GM21619 (cell line): ENCODE data around the gene FITM1.
A peak's percentile ranks its signal among the peaks of the same experiment; 100 is the strongest.

Source experiments
- ATAC-seq: cut with Tn5 transposase; IDR thresholded peaks from one replicate; pipeline ENCODE4 v1.9.1; 2021; ENCODE audit not compliant: unreplicated experiment

FITM1 gene

DNA sequence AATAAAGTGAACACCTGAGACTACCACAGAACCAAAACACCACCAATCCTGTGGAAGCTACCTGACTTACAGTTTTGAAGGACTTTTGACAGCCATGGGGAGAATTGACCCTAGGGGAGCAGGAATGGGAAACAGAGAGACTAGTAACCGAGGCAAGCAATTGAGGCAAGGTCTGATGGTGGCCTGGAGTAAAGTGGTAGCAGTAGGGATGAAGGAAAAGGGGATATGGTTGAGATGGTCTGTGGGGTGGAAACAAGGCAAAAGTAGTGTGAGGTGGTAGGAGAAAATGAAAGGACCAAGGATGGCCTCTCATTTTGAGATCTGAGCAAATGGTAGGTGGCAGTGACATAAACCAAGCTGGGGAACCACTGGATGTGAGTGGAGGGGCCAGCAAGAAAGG is 26.4 kb downstream of the FITM1 start:
- no peak for ATAC-seq

GRCh38 chr14:24157331-24157730 is 26.9 kb downstream of the FITM1 start:
- no peak for ATAC-seq

DNA sequence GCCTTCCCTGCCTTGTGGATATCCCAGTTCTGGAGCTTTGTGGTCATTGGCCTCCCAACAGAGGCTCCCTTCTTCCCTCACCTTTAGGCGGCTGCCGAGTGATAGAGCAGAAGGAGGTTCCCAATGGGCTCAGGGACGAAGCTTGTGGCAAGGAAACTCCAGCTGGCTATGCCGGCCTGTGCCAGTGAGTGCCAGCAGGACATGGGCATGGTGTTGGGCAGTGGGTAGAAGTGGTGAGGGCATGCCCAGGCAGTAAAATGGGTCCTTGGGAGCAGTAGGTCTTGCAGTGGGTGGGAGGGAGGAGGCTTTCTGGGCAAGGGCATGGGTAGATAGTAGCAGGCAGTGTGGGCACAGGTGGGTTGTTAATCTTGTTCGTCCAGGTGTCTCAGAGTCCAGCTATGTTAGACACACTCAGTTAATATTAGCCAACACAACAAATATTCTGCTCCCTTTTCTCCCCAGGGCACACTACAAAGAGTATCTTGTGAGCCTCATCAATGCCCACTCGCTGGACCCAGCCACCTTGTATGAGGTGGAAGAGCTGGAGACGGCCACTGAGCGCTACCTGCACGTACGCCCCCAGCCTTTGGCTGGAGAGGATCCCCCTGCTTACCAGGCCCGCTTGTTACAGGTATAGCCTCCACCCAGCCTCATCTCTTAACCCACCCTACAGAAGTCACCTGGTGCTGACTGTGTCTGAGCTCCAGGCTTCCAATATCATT is 29.5 kb downstream of the FITM1 start:
- no peak for ATAC-seq

- no peak for ATAC-seq
Observed at GRCh38 chr14:24160499-24160849, 30.0 kb downstream of the FITM1 start.

GRCh38 chr14:24160850-24161804 is 30.7 kb downstream of the FITM1 start, which contains the start of gene IRF9:
Gene IRF9 (plus strand): TSS chr14:24161265. CDS start chr14:24162145, 880 bp downstream.
- ATAC-seq = peak; percentile 73

DNA sequence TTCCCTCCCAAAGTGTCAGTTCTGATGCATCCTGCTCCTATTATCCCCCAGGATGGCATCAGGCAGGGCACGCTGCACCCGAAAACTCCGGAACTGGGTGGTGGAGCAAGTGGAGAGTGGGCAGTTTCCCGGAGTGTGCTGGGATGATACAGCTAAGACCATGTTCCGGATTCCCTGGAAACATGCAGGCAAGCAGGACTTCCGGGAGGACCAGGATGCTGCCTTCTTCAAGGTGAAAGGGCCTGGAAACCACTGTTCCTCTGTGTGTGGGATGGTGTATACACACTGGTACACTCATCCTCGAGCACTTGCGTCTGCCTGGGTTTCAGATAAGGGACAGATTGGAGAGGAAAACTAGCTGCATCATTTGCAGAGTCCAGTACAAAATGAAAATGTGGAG is 31.6 kb downstream of the FITM1 start:
- ATAC-seq = no peak

- ATAC-seq = no peak
Observed at GRCh38 chr14:24164518-24164991, 34.1 kb downstream of the FITM1 start.

DNA sequence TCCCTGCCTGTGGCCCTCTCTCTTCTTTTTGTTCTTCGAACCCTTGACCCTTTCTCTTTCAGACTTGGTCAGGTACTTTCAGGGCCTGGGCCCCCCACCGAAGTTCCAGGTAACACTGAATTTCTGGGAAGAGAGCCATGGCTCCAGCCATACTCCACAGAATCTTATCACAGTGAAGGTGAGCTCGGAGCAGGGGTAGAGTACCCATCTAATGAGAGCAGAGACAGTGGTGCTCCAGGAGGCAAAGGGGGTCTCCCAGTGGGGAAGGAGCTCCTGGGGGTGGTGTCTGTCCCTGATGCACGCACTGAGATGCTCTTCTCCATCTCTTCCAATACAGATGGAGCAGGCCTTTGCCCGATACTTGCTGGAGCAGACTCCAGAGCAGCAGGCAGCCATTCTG is 35.3 kb downstream of the FITM1 start:
- ATAC-seq = no peak

DNA sequence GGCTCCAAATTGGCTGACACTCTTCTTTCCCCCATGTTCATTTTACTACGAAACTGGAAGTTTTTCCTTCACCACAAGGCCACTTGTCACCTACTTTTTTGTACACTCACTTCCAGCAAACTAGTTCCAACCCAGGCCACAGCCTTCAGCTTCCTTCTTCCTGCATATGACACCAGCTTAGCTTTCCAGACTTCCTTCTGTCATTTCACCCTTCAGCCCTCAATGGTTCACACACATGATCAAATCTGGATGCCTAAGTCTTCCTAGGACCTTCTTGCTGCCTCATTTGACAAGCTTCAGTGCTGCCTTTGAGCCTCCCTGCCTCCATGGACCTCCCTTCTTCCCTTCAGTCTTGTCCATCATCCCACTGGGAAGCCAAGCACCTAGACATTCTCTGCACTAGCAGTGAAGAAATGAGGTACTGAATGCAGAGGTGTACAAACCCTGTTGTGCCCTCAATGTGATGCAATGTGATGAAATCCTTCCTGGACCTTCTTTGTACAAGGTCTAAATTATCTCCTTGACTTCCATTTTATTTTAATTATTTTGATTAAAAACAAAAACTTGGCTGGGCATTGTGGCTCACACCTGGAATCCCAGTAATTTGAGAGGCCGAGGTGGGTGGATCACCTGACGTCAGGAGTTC is 37.1 kb downstream of the FITM1 start:
- no peak for ATAC-seq

DNA sequence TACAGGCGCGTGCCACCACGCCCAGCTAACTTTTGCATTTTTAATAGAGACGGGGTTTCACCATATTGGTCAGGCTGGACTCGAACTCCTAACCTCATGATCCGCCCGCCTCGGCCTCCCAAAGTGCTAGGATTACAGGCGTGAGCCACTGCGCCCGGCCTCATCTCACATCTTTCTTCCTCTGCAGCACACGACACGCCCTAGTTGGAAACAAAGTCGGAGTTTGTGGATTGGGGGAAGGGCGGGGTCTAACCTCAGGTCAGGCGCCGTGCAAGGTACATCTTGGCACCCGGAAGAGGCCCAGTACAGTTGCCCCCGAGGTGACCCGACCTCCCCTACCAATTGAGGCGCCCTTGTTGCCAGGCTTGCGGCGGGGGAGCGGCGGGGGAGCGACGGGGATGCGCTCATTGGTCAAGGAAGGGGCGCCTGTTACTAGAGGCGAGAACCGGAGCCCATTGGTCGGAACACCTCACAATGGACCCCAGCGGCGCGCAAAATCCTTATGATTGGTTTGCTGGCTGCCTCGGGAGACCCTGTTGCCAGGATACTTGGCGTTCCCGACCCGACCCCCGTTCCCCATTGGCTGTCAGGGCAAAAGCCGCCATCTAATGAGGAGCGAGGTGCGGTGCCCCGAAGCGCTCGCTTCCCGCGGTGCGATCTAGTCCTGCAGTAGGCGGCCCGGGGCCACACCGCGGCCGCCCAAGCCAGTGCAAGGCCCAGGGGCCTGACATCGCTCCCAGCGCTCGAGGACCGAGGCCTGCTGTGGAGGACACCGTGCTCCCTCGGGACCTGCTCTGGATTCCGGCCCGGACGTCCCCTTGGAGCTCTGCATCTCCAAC is 41.2 kb downstream of the FITM1 start, which contains the start of gene REC8:
Gene REC8, plus strand, starts transcription at position 659 of the 839 bp plus-strand sequence. CDS start 473 bp downstream, outside the sequence.
- peak; percentile 86 for ATAC-seq

DNA sequence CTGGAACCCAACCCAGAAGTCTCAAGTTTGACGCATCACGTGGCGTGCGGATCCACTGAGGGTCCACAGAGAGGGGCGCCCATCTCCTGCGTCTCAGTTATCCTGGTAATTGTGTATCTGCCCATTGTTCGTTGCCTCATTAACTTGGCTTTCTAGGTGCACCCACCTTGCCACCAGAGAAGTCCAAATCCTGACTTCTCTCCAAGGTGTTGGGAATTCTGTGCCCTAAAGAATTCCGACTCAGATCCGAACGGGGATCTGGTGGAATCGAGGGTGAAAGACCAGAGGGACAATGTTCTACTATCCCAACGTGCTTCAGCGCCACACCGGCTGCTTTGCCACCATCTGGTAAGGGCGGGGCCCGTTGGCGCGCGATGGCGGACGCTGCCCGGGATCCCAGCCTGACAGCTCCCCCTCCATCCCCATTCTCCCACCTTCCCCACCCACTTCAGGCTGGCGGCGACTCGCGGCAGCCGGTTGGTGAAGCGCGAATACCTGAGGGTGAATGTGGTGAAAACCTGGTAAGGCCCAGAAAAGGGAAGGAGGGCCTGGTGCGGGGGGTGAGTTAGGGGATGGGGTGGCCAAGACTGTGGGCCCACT is 41.9 kb downstream of the FITM1 start:
- ATAC-seq = no peak

- no peak for ATAC-seq
Observed at GRCh38 chr14:24172871-24173281, 42.4 kb downstream of the FITM1 start.

- no peak for ATAC-seq
Observed at GRCh38 chr14:24176599-24176998, 46.1 kb downstream of the FITM1 start.

- no peak for ATAC-seq
Observed at GRCh38 chr14:24177041-24177825, 46.8 kb downstream of the FITM1 start.

DNA sequence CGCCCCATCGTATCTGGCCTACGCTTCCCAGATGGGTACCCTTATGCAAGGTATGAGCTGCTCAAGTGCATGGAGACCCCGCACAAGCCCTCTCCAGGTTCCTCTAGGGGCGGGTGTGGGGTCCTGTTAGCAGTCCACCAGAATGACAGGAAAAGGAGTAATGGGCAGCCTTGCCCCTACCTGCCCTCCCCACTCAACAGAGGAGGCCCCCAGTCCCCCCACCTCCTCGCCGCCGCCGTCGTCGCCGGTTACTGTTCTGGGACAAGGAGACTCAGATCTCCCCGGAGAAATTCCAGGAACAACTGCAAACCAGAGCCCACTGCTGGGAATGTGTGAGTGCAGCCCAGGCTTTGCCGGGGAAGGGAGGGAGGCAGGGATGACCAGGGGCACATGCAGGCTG is 47.4 kb downstream of the FITM1 start:
- ATAC-seq = no peak

- ATAC-seq = no peak
Observed at GRCh38 chr14:24178399-24179178, 48.1 kb downstream of the FITM1 start.

- ATAC-seq = no peak
Observed at GRCh38 chr14:24179294-24179960, 49.0 kb downstream of the FITM1 start.
